NCI-H82 treated with DMSO at 0.1 percent for 48 hours (cell line): ENCODE results near the gene PTPRN2.

Source experiments
- DNase-seq: peaks from one replicate; lab custom pipeline; 2025; ENCODE audit not compliant: unreplicated experiment; lab: John Stamatoyannopoulos, UW

The PTPRN2 gene

DNA sequence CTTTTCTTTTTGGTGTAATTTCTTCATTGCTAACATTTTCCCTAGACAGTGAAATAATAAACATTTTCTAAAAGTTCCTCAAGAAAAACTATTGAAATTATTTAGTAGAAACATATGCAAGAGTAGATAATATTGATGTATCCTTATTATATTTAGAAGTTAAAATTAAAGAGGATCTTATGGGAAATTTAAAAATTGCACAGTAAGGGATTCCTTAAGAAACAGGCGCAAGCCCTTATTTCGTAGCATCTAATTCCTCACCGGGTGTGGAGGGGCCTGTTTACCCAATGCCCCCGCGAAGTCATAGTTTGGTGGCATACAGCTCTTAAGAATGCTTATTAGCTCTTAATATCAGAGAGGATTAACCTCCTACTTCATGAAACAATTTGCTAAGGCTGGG lies 783.7 kb downstream of the PTPRN2 start:
- no peak for DNase-seq

DNA sequence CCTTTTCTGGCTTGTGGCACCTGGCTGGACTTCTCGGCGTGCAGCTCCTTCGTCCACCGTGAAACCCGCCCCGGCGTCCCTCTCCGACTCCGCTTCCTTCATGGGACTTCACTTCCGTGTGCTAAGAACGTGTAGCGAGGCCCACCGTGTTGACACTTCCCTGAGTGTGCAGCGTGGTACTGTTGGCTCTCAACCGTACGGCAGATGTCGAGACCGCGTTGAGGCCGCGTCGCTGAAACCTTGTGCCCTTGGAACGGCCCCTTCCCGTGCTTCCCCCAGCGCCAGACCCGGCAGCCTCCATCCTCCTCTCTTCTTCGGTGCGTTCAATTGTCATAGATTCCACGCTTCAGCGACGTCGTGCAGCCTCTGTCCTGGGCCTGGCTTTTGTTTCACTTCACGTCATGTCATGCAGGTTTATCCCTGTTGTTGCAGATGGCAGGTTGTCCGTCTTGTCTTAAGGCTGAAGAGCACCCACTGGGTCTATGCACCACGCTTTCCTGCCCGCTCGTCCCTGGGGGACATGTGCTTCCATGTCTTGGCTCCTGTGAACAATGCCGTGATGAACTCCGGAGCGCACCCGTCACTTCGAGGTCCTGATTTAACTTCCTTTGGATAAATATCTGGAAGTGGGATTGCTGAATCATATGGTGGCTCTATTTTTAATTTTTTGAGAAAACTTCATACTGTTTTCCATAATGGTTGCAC lies 785.5 kb downstream of the PTPRN2 start:
- no peak for DNase-seq

DNA sequence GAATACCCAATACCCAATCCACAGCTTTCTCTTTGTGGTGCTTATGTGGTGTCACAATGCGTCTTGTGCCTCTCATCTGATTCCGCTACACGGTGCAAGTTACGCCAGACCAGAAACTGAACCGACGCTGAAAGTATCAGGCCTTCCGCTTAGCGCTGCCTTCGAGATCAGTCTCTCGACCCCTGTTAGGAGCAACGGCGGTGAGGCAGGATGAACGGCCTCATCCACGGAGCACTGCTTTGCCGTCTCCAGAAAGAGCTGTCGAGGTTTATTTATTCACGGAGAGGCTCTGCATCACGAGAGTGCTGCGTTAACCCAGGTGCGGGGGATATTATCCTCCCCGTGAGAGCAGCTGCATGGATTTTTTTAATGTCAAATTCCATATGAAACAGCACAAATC lies 786.5 kb downstream of the PTPRN2 start:
- DNase-seq: no peak

DNA sequence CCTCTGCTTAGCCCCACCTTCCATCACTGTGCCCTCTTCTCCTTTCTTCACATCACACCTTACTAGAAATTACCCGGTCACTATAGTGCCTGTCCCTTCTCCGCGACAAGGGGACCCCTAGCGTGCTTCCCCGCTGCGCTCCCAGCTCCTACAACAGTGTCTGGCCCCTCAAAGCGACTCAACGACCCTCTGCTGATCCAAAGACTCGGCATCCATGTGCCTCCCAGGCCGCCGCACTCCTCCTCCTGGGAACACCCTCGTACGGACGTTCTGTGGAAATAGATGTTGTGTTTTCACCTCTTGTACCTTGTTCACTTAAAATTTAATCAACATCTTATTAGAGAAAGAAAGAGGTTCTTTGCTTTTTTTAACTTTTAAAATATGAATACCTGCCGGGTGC lies 787.3 kb downstream of the PTPRN2 start:
- no peak for DNase-seq

DNA sequence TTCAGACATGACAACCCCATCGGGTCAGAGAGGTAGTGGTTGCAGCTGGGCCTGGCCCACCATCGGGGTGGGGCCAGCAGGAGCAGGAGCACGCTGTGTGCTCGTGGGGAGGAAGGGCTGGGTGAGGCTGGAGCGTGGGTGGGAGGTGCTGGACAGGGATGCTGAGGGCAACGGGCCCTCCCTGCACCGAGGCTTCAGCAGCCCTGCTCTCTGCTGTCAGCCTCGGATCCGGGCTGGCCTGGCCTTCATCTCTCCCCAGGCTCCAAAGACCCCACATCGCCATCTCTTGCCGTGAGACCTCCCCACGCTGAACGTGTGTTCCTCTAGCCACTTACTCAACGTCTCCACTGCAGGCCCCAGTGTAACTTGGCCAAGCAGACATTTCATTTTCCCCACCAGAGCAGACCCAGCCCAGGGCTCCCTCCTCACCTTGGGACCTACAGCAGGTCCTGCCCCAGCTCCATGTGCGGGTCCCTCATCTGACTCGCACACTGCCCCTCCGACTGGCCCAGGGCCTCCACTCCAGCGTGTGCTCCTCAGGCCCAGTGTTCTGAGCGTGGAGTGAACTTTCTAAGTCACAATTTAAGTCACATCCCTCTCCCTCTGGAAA lies 788.4 kb downstream of the PTPRN2 start:
- no peak for DNase-seq

DNA sequence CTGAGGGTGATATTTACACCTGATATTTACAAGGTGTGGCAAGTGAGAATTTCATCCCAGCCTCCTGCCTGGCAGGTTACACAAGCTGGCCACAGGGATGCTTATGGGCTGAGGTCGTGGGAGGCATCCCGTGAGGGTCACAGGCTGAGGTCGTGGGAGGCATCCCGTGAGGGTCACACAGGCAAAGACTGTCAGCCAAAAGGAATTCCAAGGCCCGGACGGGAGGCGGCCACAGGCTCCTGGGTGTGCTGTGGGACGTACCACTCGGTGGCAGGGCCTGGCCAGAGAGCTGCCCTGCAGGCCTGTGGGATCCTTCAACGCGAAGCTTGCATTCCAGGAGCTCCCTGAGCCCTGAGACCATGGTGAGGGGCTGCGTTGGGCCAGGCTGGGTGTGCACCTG lies 790.3 kb downstream of the PTPRN2 start:
- DNase-seq: no peak

DNA sequence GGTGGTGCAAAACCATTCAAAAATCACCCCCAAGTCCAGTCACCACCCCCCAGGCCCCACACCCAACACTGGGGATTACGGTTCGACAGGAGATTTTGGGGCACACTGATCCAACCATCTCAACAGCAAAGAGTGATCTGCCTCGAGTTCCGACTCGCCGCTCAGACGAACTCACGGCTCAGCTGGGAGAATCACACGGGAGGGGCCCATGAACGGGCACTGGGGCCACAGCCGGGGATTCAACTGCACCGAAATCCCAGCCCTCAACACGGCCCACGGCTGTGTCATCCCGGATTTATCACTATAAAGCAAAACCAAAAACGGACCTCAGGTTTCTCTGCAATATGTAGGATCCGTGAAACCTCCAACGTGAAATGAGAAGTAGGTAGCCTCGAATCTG lies 790.8 kb downstream of the PTPRN2 start:
- no peak for DNase-seq

DNA sequence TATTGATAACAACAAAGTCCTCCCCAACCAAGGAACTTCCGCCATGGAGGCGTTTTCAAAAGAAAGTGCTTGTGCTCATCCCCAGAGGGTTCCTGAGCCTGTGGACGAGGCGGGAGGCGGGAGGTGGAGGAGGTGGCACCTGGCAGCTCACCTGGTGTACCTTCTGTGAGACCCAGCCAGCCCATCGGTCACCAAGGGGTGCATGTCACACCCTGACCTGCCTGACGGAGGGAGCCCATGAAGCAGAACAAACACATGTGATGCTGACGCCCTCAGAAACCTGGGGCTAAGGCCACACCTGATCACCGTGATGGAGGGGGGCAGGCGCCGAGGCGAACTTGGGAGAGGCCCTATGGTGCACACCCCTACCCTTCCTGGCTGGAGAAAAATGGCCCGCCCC lies 792.0 kb downstream of the PTPRN2 start:
- DNase-seq: no peak

DNA sequence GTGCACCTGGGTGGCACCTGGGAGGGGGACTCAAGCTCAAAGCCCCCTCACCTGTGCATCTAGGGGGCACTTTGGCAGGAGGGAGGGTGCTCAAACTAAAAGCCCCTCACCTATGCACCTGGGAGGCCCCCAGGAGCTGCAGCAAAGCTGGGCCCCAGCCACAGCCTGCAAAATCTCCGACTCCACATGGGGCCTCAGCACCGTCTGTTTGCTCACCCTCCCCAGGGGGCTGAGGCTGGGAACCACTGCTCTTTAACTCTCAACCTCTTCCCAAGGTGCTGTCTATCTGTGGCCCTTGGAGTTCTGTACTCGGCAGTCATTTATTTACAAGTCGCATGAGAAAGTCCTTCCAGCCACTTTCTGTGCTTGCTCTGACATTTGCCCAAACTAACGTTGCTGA lies 792.4 kb downstream of the PTPRN2 start:
- DNase-seq: no peak

DNA sequence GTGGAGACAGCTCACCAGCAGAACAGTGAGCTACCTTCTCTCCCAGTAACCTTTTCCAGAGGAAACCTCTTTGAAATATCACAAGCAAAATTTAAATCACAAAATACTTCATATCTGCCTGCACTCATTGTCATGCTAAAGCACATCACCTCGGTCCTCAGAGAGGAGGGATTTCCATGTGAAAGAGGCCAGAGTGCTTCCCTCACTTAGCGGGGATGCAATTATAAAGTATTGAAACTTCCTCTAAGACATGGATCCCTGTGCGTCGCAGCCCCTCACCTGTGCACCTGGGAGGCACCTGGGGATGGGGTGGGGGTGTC lies 792.9 kb downstream of the PTPRN2 start:
- DNase-seq: no peak

DNA sequence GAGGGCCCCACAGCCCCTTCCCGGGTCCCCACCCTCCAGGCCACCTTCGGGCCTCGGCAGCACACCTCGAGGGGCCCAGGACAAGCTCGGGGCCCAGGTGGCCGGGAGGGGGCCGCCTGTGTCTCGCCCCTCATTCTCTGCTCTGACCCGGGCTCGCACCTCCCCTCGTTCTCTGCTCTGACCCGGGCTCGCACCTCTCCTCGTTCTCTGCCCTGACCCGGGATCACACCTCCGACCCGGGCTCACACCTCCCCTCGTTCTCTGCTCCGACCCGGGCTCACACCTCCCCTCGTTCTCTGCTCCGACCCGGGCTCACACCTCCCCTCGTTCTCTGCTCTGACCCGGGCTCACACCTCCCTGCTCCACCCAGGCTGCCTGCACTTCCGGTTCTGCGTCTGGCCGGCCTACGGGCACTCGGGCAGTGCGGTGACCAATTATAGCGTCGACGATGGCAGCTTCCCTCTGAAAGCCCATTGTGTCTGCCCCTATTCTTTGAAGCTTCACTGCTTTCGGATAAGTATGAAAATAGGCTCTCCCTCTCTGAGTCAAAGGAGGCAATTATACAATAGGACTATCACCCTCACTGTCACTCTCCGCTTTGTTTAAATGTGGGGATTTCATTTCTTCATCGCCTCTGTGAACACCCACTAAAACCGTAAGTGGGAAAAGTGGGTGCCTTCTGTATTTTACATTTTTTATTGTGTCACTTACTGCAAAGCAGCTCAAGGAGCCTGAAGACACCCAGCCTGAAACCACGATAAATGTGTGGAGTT lies 793.5 kb downstream of the PTPRN2 start:
- no peak for DNase-seq

DNA sequence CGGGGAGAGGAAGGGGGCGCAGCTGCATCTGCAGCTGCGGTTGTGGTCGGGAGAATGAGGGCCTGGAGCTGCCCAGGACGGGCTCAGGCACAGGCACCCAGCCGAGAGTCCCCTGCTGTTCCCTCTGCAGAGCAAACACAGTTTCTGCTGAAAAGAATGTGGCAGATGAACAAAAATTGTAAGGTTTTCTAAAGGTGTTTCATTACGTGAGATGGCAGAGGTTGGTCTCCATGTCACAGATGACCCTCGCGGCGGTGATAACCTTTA lies 794.6 kb downstream of the PTPRN2 start:
- no peak for DNase-seq

DNA sequence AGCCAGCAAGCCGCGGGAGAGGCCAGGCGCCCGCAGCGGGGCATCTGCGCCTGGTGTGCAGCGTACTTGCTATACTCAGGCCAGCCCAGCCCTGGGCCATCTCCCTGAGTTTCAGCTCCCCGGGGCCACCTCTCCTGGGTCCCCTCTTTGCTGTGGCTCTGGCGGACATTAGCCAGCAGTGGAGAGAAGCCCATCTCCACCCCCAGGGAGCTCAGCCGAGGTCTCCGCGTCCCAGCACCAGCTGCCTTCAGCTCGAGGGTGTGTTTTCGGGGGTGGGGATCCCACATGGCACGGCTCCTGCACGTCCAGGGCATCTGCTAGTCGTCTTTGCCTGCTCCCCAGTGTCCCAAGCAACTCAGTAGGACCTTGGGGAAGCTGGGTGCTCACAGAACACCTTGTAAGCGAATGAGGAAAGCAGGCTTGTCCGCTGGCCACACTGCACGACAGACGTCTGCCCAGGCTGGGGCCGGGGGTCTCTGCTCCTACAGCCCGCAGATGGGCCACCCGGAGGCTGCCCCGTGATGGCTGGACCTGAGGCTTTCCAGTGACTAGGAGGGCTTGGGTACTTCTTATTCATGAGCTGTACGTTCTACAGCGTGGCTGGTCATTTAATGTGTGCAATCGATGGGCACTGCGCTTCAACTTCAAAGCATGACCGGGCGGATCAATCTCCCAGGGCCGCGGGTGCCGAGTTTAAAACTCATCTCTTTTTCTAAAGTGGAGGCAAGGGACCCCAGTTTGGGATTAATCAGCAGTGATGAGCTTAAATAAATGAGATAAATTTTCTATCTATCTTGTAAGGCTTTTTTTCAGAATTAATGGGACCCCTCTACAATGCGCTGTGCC lies 795.2 kb downstream of the PTPRN2 start:
- DNase-seq: no peak

DNA sequence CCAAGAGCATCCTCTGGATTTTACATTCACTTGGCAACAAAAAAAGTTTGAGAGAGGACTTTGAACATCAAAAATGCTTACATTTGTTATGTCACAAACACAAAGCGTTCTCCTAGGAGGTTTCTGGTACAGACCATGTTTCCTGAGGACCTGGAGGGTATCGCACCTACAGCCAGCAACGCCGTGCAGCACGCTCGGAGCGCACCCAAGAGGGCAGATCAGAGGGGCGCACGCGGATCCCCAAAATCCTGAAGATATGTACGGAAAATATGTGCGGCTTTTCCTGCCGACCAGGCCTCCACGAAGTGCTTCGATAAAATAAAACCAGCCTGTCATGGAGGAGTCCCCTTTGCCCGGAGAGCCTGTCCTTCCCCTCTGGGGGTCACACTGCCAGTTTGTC lies 796.0 kb downstream of the PTPRN2 start:
- no peak for DNase-seq

DNA sequence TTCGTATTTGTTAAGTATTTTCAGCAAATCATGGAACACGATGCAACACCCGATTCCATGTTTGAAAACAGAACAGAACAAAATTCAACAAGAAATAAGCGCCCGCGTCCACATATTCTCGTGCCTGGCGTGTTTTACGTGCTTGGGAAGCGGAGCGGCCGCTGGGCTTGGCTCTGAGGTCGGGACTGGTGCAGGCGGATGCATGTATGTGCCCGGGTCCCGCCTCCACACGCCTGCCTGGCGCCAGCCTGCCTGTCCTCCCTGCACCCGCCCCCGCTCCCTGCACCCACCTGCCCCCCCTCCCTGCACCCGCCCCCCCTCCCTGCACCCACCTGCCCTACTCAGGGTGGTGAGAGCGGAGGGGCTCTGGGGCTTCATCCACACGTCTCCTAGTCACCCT lies 796.4 kb downstream of the PTPRN2 start:
- no peak for DNase-seq

DNA sequence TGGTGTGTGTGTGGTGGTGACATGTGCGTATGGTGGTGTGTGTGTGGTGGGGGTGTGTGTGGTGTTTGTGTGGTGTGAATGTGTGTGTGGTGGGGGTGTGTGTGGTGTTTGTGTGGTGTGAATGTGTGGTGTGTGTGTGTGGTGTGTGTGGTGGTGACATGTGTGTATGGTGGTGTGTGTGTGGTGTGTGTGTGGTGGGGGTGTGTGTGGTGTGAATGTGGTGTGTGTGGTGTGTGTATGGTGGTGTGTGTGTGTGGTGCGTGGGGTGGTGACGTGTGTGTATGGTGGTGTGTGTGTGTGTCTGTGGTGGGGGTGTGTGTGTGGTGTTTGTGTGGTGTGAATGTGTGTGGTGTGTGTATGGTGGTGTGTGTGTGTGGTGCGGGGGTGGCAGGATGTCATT lies 797.7 kb downstream of the PTPRN2 start:
- no peak for DNase-seq

DNA sequence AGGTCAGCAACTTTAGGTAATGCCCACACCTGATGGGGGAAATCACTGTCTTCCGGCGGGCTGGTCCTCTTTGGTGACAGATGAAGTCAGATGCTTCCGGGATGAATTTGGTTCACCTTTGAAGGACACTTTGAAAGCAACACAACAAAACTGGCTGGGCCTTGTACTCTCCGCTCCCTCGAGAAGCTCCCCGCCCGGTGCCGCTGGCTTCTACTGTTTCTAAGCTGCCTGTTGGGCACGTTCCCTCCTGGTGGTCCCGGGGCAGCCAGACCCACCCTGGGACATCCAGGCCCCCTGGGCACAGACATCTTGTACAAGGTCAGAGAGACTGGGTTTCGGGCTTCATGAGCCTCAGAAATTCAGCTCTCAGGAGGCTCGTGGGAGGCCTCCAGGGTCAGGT lies 798.5 kb downstream of the PTPRN2 start:
- DNase-seq: no peak

DNA sequence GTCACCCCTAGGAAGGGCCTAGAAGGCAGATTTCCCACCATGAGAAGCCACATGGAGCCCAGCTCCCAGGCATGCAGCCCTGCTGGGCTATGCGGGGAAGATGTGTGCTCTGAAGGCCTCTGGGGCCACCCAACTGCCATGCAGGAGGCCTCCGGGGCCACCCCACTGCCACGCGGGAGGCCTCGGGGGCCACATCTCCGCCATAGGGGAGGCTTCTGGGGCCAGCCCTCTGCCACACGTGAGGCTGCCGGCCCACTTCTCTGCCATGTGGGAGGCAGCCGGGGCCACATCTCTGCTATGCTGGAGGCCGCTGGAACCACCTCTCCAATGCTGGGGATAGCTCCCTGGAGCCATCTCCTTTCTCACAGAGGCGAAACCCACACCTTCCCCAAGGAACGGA lies 799.0 kb downstream of the PTPRN2 start:
- DNase-seq: no peak

DNA sequence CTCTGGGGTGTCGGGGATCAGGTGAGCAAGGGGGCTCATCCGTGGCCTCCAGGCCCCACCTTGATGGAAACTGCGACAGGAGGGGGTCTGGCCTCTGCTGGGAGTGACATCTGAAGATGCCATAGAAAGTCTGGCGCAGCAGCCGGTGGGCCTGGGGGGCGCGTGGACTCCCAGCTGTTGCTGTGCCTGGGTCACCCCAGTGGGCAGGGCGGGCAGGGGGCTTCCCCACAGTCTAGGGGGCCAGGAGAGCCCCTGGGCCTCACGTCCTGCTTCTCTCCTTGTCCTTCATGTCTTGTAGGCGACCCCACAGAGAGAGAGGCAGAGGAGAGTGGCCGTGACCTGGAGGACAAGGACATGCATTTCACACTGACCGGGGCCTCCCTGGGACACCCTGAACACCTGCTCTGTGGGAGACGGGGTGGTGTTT lies 800.3 kb downstream of the PTPRN2 start:
- DNase-seq: no peak

DNA sequence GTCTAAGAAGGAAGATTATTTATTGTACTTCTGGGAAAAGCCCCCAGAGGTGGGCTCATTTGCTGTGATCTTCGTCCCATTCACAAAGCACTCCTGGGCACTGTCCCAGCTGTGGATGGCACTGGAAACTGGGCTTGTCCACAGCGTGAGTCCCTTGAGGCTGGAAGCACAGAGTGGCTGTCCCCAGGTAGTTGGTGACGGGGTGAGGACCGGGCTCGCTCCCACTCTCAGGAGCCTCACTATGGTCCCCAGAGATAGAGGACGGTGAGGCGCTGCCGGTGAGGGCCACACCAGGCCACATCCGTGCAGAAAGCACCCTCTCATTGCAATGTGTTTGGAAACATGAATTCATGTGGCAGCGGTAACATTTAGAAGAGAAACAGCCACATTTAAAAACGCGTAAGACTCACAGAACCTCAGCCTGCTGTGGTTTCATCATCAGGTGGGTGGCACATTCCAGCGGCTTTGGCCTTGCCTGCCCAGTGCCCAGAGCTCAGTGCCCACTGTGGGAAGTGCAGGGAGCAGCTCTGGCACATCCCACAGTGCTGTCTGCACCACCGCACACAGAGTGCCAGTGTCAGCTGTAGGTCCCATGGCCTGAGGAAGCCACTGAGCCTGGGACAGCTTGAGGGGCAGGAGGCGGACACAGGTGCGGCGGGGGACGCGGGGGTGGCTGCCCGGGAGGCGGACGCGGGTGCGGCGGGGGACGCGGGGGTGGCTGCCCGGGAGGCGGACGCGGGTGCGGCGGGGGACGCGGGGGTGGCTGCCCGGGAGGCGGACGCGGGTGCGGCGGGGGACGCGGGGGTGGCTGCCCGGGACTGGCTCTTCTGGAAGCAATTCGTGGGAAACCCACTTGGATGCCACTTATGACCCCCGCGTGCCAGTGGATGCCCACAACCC lies 801.0 kb downstream of the PTPRN2 start:
- DNase-seq: no peak
